HUES48 (cell line): ENCODE results near the gene ASIC1.
A peak's percentile ranks its signal among the peaks of the same experiment; 100 is the strongest.
"Not testable (repeated sequence)": the region's sequence is repeated elsewhere in the genome, so short reads cannot be mapped to it uniquely, and the experiment has no call there.

Experiments used
- H3K27ac ChIP-seq: one replicate; pipeline ENCODE4 v1.7.0; 2013; ENCODE audit warnings: low read depth, low read length, inconsistent platforms
- H3K27me3 ChIP-seq: 2 replicates; pipeline ENCODE4 v1.6.1; 2013; ENCODE audit warnings: mild to moderate bottlenecking, low read length; ENCODE audit not compliant: control insufficient read depth, insufficient read depth
- H3K36me3 ChIP-seq: 2 replicates; pipeline ENCODE4 v1.6.1; 2013; ENCODE audit warnings: low read length; ENCODE audit not compliant: control insufficient read depth, insufficient read depth
- H3K4me1 ChIP-seq: 2 replicates; pipeline ENCODE4 v1.6.1; 2013; ENCODE audit warnings: mild to moderate bottlenecking, low read length; ENCODE audit not compliant: control insufficient read depth, insufficient read depth
- H3K4me3 ChIP-seq: 2 replicates; pipeline ENCODE4 v1.5.1; 2013; ENCODE audit warnings: mild to moderate bottlenecking, low read depth, low read length
- H3K9ac ChIP-seq: 2 replicates; pipeline ENCODE4 v1.6.1; 2013; ENCODE audit warnings: mild to moderate bottlenecking, low read depth, low read length, moderate library complexity
- H3K9me3 ChIP-seq: 2 replicates; pipeline ENCODE4 v1.6.1; 2013; ENCODE audit warnings: low read length; ENCODE audit not compliant: control insufficient read depth, insufficient read depth

The ASIC1 gene

DNA sequence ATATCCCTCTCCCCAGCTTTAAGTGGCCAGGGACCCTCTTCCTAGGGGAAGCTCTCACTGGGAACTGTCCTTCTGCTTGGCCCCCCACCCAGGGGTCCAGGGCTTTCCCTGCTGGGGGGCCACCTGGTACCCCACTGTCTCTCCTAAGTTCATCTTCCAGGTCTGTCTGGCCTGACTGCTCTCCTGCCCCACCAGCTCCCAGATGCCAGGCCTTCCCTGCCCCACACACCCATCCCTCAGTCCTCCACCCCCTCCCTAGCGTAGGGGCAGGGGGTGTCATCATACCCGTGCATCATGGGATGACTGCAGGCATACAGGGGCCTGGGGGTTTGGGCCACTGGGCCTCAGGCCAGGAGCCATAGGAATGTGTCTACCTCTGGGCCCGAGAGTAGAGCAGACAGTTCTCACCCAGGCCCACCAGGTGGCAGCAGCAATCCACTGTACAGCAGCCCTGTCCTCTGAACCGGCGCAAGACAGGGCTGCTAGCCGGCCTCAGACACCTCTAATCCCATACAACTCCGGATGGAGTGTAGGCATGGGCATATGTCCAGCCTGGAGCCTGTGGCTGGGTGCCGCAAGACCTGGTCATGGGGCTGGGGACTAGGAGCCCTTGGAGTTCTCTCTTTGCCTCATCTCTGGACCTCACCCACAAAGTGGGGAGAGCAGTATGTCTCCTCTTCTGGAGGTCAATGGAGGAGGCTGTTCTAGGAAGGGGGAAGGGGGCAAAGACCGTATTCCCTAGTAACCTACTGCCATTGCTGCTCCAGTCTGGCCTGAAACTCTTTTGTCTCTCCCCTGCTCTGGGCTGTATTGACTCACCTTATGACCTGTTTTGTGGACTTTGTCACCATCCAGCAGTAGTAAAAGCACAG is 17.8 kb downstream of the ASIC1 start:
- Histone ChIP-seq H3K9ac (no peak overlapping the region), H3K27ac (no peak overlapping the region), H3K4me1 (no peaks in the 10 kb centered on the region), H3K36me3 (no peaks in the 10 kb centered on the region), H3K27me3 (peaks cover 2% of the 10 kb centered on the region; the same call in 1 of the 2 replicates), H3K4me3 (no peak overlapping the region), H3K9me3 (no peaks in the 10 kb centered on the region)

- Histone ChIP-seq H3K4me1 (no peaks in the 10 kb centered on the region), H3K27me3 (peaks cover 9% of the 10 kb centered on the region), H3K4me3 (no peak overlapping the region), H3K36me3 (no peaks in the 10 kb centered on the region), H3K27ac (no peak overlapping the region), H3K9me3 (no peaks in the 10 kb centered on the region), H3K9ac (no peak overlapping the region)
Measured at GRCh38 chr12:50075808-50076170, 18.4 kb downstream of the ASIC1 start.

DNA sequence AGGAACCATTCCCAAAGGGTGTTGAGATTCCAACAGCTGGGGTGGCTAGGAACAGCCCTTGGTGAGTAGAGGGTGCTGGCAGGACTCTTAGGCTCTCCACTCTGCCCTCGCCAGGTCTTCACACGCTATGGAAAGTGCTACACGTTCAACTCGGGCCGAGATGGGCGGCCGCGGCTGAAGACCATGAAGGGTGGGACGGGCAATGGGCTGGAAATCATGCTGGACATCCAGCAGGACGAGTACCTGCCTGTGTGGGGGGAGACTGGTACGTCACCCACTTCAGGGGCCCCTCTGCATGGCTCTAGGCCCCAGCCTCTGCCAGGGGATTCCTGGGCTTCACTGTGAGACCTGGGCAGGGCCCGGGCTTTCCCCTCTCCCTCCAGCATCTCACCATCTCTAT is 19.7 kb downstream of the ASIC1 start:
- H3K4me3 ChIP-seq, result no peak overlapping the region
- H3K36me3 ChIP-seq, result no peaks in the 10 kb centered on the region
- H3K27ac ChIP-seq, result no peak overlapping the region
- H3K9ac ChIP-seq, result no peak overlapping the region
- no peaks in the 10 kb centered on the region for H3K4me1 ChIP-seq
- H3K27me3 ChIP-seq, result peaks cover 17% of the 10 kb centered on the region
- H3K9me3 ChIP-seq, result no peaks in the 10 kb centered on the region

- no peak overlapping the region for H3K9ac ChIP-seq
- H3K27ac ChIP-seq, result no peak overlapping the region
- H3K27me3 ChIP-seq, result peaks cover 17% of the 10 kb centered on the region
- H3K4me1 ChIP-seq, result no peaks in the 10 kb centered on the region
- H3K9me3 ChIP-seq, result no peaks in the 10 kb centered on the region
- H3K36me3 ChIP-seq, result no peaks in the 10 kb centered on the region
- no peak overlapping the region for H3K4me3 ChIP-seq
Measured at GRCh38 chr12:50078281-50078680, 20.9 kb downstream of the ASIC1 start.

DNA sequence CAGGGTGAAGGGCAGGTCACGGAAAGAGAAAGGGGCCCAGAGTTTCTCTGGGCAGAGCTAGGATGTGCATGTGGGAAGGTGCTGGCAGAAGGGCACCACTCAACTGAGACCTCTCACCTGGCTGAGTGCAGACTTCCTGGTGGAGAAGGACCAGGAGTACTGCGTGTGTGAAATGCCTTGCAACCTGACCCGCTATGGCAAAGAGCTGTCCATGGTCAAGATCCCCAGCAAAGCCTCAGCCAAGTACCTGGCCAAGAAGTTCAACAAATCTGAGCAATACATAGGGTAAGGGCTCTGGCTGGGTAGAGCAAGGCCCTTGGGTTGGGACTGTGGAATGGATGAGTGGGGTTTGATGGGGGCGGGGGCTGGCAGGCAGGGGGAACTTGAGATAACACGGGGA is 22.4 kb downstream of the ASIC1 start:
- H3K27ac ChIP-seq, result no peak overlapping the region
- no peaks in the 10 kb centered on the region for H3K9me3 ChIP-seq
- H3K4me3 ChIP-seq, result no peak overlapping the region
- peaks cover 17% of the 10 kb centered on the region for H3K27me3 ChIP-seq
- no peaks in the 10 kb centered on the region for H3K4me1 ChIP-seq
- no peaks in the 10 kb centered on the region for H3K36me3 ChIP-seq
- H3K9ac ChIP-seq, result no peak overlapping the region

- Histone ChIP-seq H3K4me3 (no peak overlapping the region), H3K27me3 (peaks cover 17% of the 10 kb centered on the region), H3K4me1 (no peaks in the 10 kb centered on the region), H3K36me3 (0 out of 2 replicates have a peak, but pooled peaks cover under 1% of the 10 kb centered on the region), H3K9ac (no peak overlapping the region), H3K27ac (no peak overlapping the region), H3K9me3 (no peaks in the 10 kb centered on the region)
Measured at GRCh38 chr12:50081096-50081808, 23.9 kb downstream of the ASIC1 start.

DNA sequence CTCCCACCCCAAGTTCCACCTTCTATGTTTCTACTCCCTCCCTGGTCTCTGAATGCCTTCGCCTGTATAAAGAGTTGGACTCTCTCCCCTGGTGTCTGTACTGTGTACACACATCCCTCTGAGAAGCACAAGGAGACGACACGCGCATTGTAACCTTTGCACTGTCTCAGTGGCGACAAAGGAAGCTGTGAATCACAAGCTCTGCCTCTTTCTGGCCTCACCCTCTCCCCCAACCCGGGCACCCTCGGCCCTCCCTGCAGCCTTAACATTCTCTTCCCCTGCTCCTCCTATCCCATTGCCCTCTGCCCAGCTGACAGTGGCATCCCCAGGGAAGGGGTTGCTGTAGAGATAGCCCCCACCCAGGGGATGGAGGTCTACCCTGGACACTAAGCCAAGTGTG is 25.2 kb downstream of the ASIC1 start:
- Histone ChIP-seq H3K36me3 (peaks cover 14% of the 10 kb centered on the region), H3K4me3 (no peak overlapping the region), H3K9me3 (no peaks in the 10 kb centered on the region), H3K27ac (no peak overlapping the region), H3K4me1 (no peaks in the 10 kb centered on the region), H3K27me3 (peaks cover 17% of the 10 kb centered on the region), H3K9ac (no peak overlapping the region)

DNA sequence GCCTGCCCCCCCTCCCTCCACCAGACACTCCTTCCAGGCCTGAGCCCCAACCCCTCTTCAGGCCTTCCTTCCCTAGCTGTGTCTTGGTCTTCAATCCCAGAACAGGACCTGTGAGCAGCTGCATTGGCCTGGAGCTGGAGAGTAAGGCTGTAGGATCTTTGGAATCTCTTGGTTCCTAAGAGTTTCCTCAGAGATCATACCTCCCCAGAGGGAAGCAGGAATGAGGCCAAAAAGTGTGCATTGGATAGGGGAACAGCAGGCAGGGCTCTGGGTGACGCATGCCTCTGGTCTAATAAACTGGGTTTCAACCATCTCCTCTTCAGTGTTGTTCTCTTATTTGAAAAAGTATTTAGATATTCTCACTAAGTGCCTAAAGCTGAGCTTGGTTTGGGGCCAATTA is 25.9 kb downstream of the ASIC1 start:
- H3K9ac ChIP-seq, result no peak overlapping the region
- H3K4me1 ChIP-seq, result no peaks in the 10 kb centered on the region
- peaks cover 17% of the 10 kb centered on the region for H3K27me3 ChIP-seq
- no peaks in the 10 kb centered on the region for H3K9me3 ChIP-seq
- no peak overlapping the region for H3K4me3 ChIP-seq
- peaks cover 21% of the 10 kb centered on the region for H3K36me3 ChIP-seq
- H3K27ac ChIP-seq, result no peak overlapping the region

DNA sequence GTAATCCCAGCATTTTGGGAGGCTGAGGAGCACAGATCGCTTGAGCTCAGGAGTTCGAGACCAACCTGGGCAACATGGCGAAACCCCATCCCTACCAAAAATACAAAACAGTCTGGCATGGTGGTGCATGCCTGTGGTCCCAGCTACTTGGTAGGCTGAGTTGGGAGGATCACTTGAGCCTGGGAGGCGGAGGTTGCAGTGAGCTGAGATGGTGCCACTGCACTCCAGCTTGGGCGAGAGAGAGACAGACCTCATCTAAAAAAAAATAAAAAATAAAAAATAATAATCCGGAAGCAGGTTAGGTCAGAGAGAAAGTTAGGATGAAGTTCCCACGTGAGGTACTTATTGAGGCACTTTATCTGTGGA is 27.0 kb downstream of the ASIC1 start:
- Histone ChIP-seq H3K9ac (peak overlapping the region; percentile 69), H3K27ac (peak overlapping the region; percentile 98), H3K4me3 (peak overlapping the region; percentile 75), H3K36me3 (peaks cover 31% of the 10 kb centered on the region), H3K27me3 (peaks cover 17% of the 10 kb centered on the region)
- not testable (repeated sequence) for H3K4me1 ChIP-seq, H3K9me3 ChIP-seq

GRCh38 chr12:50084775-50085614 is 27.6 kb downstream of the ASIC1 start, which contains the start of gene SMARCD1:
Gene SMARCD1 (plus strand): TSS chr12:50085342. CDS start chr12:50085370, 28 bp downstream.
- Histone ChIP-seq H3K9me3 (no peaks in the 10 kb centered on the region), H3K9ac (peak within 1 kb of the TSS; percentile 84), H3K4me3 (peak within 1 kb of the TSS; percentile 75), H3K27me3 (peaks cover 16% of the 10 kb centered on the region), H3K4me1 (no peaks in the 10 kb centered on the region), H3K36me3 (peaks cover 37% of the 10 kb centered on the region), H3K27ac (peak within 1 kb of the TSS; percentile 98)
